Natural killer cell (primary cell): ENCODE measurements around the gene ANXA3. TPM values are rescaled to one million over a fixed set of nuclear protein-coding genes. Genes with fewer than 3 reads are reported as not detected.
"Not testable (repeated sequence)": the region's sequence is repeated elsewhere in the genome, so short reads cannot be mapped to it uniquely, and the experiment has no call there.

Source experiments
- ATAC-seq, 3 donors: fragments of 150-1000 bp in 2 of 3; fragments of 200-7000 bp in 1 of 3; cut with Tn5 transposase; 1 replicate in 1 of 3; 2 replicates in 2 of 3; pipeline ENCODE4 v1.10.0; 2021; ENCODE audit warnings: mild to moderate bottlenecking in 2 of 3, moderate library complexity in 2 of 3
- DNase-seq, 2 donors: peaks; one replicate each; pipeline versions ENCODE4 v3.0.0 to v3.0.0-alpha.2; 2013 to 2021; ENCODE audit warnings: mixed read lengths in 1 of 2
- H3K27ac ChIP-seq: one replicate; pipeline ENCODE4 v1.5.1; 2013; ENCODE audit warnings: mild to moderate bottlenecking, low read length
- H3K27me3 ChIP-seq: one replicate; pipeline ENCODE4 v1.6.1; 2013; ENCODE audit warnings: low read length; ENCODE audit not compliant: control insufficient read depth, insufficient read depth
- H3K36me3 ChIP-seq: one replicate; pipeline ENCODE4 v1.6.1; 2013; ENCODE audit warnings: low read length; ENCODE audit not compliant: control insufficient read depth, insufficient read depth
- H3K4me1 ChIP-seq: one replicate; pipeline ENCODE4 v1.6.1; 2013; ENCODE audit warnings: low read length; ENCODE audit not compliant: control insufficient read depth, insufficient read depth
- H3K4me3 ChIP-seq: one replicate; pipeline ENCODE4 v1.5.1; 2013; ENCODE audit warnings: low read length
- H3K9me3 ChIP-seq: one replicate; pipeline ENCODE4 v1.6.1; 2013; ENCODE audit warnings: low read length; ENCODE audit not compliant: control insufficient read depth, insufficient read depth
- H3K27ac Mint-ChIP-seq, 2 donors: one replicate each; pipeline ENCODE4 v1.8.0; 2022; ENCODE audit warnings: mild to moderate bottlenecking in 2 of 2, mixed read lengths in 2 of 2, moderate library complexity in 1 of 2
- H3K27me3 Mint-ChIP-seq, 2 donors: one replicate each; pipeline ENCODE4 v1.8.0; 2022; ENCODE audit warnings: low read depth in 2 of 2, mixed read lengths in 2 of 2
- H3K36me3 Mint-ChIP-seq: one replicate; pipeline ENCODE4 v1.8.0; 2022; ENCODE audit warnings: mixed read lengths
- H3K4me1 Mint-ChIP-seq, 2 donors: one replicate each; pipeline ENCODE4 v1.8.0; 2022; ENCODE audit warnings: mixed read lengths in 2 of 2
- H3K4me3 Mint-ChIP-seq: one replicate; pipeline ENCODE4 v1.8.0; 2022; ENCODE audit warnings: mild to moderate bottlenecking, moderate library complexity, mixed read lengths
- H3K9me3 Mint-ChIP-seq, 2 donors: one replicate each; pipeline ENCODE4 v1.8.0; 2022; ENCODE audit warnings: mixed read lengths in 2 of 2
- WGBS: methylation state at CpG from one replicate; pipeline ENCODE4 v1.1.7; 2013; ENCODE audit warnings: missing lambda C conversion rate; ENCODE audit not compliant: insufficient coverage; 5-methylcytosine and 5-hydroxymethylcytosine counted together
- intact Hi-C: fragments of 100-400 bp; cut with micrococcal nuclease; formaldehyde crosslinking; loops from one replicate; pipeline ENCODE4 v1.14.2; 2022
- total RNA-seq, 4 donors: library from RNA; stranded (reverse); fragments of 120-200 nt in 1 of 4; gene quantifications; one replicate each; pipeline versions ENCODE4 v1.2.3 to v1.2.4, GENCODE V29; 2013 to 2022
- TF ChIP-seq, protein P1 (sequence below): fragments of 200-600 bp; IDR thresholded peaks from one replicate; pipeline ENCODE4 v1.8.0; 2022; ENCODE audit warnings: antibody characterized with exemption

Gene ANXA3
- total RNA-seq, 3 donors from 2014 or later (not counting 1 experiment from before 2014, with no cell fraction given): 1.1 to 1.2 TPM; not detected in 1

DNA sequence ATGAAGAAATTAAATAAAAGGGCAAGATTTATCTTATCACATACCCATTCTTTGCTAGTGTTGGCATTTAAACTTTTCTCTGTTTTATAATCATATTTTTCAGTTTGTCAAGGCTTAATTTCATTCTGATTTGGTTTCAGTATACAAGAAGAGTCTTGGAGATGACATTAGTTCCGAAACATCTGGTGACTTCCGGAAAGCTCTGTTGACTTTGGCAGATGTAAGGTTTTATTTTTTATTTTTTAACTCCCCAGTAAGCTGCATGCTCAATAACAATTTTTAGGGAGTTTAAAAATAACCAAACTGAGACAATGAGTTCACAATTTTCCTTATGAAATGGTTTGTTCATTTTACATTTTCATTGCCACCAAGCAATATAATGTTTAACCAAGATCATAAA lies 39.8 kb downstream of the ANXA3 start:
- Histone ChIP-seq H3K9me3 (no peaks in the 10 kb centered on the region), H3K4me3 (no peak overlapping the region), H3K36me3 (no peaks in the 10 kb centered on the region), H3K27ac (no peak overlapping the region), H3K4me1 (no peaks in the 10 kb centered on the region), H3K27me3 (no peaks in the 10 kb centered on the region)
- H3K4me3 Mint-ChIP-seq: no peak overlapping the region
- no peaks in the 10 kb centered on the region for H3K9me3 Mint-ChIP-seq
- TF ChIP-seq, protein P1, sequence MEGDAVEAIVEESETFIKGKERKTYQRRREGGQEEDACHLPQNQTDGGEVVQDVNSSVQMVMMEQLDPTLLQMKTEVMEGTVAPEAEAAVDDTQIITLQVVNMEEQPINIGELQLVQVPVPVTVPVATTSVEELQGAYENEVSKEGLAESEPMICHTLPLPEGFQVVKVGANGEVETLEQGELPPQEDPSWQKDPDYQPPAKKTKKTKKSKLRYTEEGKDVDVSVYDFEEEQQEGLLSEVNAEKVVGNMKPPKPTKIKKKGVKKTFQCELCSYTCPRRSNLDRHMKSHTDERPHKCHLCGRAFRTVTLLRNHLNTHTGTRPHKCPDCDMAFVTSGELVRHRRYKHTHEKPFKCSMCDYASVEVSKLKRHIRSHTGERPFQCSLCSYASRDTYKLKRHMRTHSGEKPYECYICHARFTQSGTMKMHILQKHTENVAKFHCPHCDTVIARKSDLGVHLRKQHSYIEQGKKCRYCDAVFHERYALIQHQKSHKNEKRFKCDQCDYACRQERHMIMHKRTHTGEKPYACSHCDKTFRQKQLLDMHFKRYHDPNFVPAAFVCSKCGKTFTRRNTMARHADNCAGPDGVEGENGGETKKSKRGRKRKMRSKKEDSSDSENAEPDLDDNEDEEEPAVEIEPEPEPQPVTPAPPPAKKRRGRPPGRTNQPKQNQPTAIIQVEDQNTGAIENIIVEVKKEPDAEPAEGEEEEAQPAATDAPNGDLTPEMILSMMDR: no peak
- intact Hi-C loops: no loop called here
- H3K36me3 Mint-ChIP-seq: no peaks in the 10 kb centered on the region
- no CpG with 5 or more reads among the region's 2 CpGs for WGBS
- no peaks in the 10 kb centered on the region for H3K27me3 Mint-ChIP-seq
- DNase-seq: no peak
- H3K27ac Mint-ChIP-seq: no peak overlapping the region
- H3K4me1 Mint-ChIP-seq: no peaks in the 10 kb centered on the region
- ATAC-seq: no peak

GRCh38 chr4:78592088-78592783 lies 40.7 kb downstream of the ANXA3 start:
- TF ChIP-seq, protein P1: no peak
- H3K27me3 Mint-ChIP-seq: no peaks in the 10 kb centered on the region

DNA sequence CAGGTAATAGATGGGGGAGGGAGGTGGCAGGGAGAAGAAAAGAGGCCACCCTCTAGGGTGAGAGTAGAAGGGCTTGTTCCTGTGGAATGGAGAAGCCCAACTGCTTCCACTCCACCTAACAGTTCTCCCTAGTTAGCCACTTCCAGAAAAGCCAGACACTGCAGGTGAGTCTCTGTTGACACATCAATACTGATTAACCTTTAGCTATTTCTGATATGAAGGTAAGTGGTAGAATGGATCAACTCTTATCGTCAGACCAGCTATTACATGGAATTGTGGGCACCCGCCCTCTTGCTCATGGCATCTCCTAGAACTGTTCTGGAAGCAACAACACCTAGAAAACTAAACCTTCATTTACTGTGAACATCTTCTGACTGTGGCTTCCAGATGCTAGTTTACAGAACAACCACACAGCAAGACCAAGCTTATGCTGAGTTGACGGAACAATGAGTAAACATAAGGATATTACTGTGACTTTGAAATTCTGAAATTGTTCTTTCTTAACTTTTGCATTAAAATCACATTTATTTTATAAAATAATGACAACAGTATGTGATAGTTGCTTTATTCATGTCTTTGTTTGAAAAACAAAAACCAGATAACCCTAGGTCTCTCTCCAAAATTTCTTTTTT lies 44.7 kb downstream of the ANXA3 start:
- TF ChIP-seq, protein P1: no peak
- Mint-ChIP-seq H3K27ac (no peak overlapping the region), H3K36me3 (no peaks in the 10 kb centered on the region), H3K4me1 (no peaks in the 10 kb centered on the region), H3K27me3 (peaks cover 0 to 3% of the 10 kb centered on the region in 2 donors), H3K4me3 (no peak overlapping the region), H3K9me3 (no peaks in the 10 kb centered on the region)
- H3K4me3 ChIP-seq: no peak overlapping the region
- no peaks in the 10 kb centered on the region for H3K36me3 ChIP-seq
- ATAC-seq (no peak), DNase-seq (no peak)
- no peaks in the 10 kb centered on the region for H3K9me3 ChIP-seq
- no peaks in the 10 kb centered on the region for H3K4me1 ChIP-seq
- intact Hi-C loops: no loop called here
- no peak overlapping the region for H3K27ac ChIP-seq
- 85% methylated on average over 2 of the region's 3 CpGs for WGBS
- H3K27me3 ChIP-seq: no peaks in the 10 kb centered on the region

More at GRCh38 chr4:78592088-78592783, 40.7 kb downstream of the ANXA3 start:
- H3K4me1 ChIP-seq: no peaks in the 10 kb centered on the region
- no peaks in the 10 kb centered on the region for H3K9me3 ChIP-seq
- Mint-ChIP-seq H3K4me3 (no peak overlapping the region), H3K4me1 (no peaks in the 10 kb centered on the region), H3K36me3 (no peaks in the 10 kb centered on the region), H3K9me3 (no peaks in the 10 kb centered on the region), H3K27ac (no peak overlapping the region)
- H3K36me3 ChIP-seq: no peaks in the 10 kb centered on the region
- 100% methylated on average over 1 of the region's 3 CpGs for WGBS
- H3K4me3 ChIP-seq: no peak overlapping the region
- no peaks in the 10 kb centered on the region for H3K27me3 ChIP-seq
- intact Hi-C loops: no loop called here
- ATAC-seq (no peak), DNase-seq (peak in 1 of 2 donors; percentile 19)
- H3K27ac ChIP-seq: no peak overlapping the region

DNA sequence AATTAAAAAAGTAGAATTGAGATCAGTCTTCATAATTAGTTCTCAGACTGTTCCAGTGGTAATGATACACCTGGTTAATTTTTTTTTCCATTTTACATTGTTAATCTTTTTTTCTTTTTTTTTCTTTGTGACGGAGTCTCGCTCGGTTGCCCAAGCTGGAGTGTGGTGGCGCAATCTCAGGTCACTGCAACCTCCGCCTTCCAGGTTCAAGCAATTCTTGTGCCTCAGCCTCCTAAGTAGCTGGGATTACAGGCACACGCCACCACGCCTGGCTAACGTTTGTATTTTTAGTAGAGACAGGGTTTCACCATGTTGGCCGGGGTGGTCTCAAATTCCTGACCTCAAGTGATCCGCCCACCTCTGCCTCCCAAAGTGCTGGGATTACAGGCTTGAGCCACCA lies 46.9 kb downstream of the ANXA3 start:
- H3K4me1 ChIP-seq, H3K4me3 ChIP-seq, H3K9me3 ChIP-seq, H3K27ac ChIP-seq, H3K36me3 Mint-ChIP-seq, intact Hi-C loops, DNase-seq, ATAC-seq, H3K9me3 Mint-ChIP-seq, H3K27ac Mint-ChIP-seq, H3K4me1 Mint-ChIP-seq, H3K27me3 ChIP-seq, H3K4me3 Mint-ChIP-seq, H3K36me3 ChIP-seq: not testable (repeated sequence)
- peaks cover 10 to 11% of the 10 kb centered on the region in 2 donors for H3K27me3 Mint-ChIP-seq
- WGBS: 96% methylated on average over 10 of the region's 10 CpGs
